Measurements from ENCODE around the gene DOK3.

DNA sequence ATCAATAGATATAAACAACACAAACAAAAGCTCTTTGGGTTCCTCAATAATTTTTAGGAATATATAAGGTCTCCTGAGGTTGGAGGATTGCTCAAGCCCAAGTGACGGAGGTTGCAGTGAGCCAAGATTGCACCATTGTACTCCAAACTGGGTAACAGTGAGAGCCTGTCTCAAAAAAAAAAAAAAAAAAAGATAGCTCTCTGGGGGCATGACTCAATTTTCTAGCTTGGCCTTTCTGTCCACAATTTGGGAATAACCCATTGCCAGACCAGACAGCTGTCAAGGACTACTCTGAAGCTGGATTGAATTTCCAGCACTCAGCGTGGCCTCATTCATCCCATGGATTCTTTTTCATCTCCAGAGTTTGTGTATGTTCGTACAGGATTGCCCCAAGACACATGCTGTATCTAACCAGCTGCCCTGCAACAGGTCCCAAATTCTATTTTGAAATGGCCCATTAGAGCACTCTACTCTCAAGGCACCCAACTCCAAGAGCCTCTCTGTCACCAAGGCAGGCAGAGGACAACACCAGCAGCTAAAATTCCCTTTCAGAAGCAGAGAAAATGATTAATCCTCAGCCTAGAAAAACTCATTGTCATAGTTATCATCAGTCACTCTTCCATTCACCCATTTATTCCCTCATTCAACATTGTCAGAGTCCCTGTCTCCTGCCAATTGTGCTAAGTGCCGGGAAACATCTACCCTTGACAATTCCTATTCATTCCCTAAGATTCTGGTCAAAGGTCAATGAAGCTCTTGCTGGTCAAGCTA is 36.0 kb upstream of the DOK3 start:
- TF ChIP-seq ZNF777 (CRISPR knock-in tag; IDR thresholded peaks at IDR 0.05) = no peak
- peak; percentile 75 for TF ChIP-seq CEBPG (CRISPR knock-in tag; IDR thresholded peaks at IDR 0.05)
- no peak for TF ChIP-seq ZBTB1 (CRISPR knock-in tag; IDR thresholded peaks at IDR 0.05; ENCODE audit: borderline replicate concordance)
- no peak for TF ChIP-seq RFX1 (IDR thresholded peaks at IDR 0.05)
- no peak for TF ChIP-seq ZNF678 (CRISPR knock-in tag; IDR thresholded peaks at IDR 0.05)
- TF ChIP-seq, protein P1, sequence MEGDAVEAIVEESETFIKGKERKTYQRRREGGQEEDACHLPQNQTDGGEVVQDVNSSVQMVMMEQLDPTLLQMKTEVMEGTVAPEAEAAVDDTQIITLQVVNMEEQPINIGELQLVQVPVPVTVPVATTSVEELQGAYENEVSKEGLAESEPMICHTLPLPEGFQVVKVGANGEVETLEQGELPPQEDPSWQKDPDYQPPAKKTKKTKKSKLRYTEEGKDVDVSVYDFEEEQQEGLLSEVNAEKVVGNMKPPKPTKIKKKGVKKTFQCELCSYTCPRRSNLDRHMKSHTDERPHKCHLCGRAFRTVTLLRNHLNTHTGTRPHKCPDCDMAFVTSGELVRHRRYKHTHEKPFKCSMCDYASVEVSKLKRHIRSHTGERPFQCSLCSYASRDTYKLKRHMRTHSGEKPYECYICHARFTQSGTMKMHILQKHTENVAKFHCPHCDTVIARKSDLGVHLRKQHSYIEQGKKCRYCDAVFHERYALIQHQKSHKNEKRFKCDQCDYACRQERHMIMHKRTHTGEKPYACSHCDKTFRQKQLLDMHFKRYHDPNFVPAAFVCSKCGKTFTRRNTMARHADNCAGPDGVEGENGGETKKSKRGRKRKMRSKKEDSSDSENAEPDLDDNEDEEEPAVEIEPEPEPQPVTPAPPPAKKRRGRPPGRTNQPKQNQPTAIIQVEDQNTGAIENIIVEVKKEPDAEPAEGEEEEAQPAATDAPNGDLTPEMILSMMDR (CRISPR knock-in tag; IDR thresholded peaks at IDR 0.05) = no peak
- TF ChIP-seq MATR3 (CRISPR knock-in tag; IDR thresholded peaks at IDR 0.05) = no peak
